Stimulated activated CD4-positive, alpha-beta T cell treated with anti-CD3 and anti-CD28 coated beads, TNF-alpha, amount 100 ng/mL, for 48 hours (primary cell): ENCODE results near the gene CNPY1.

Source experiments
- DNase-seq, 3 donors: peaks; one replicate each; pipeline ENCODE4 v3.0.0-alpha.2; 2020; ENCODE audit warnings: low read depth in 3 of 3

Gene CNPY1

GRCh38 chr7:155512246-155512887 is 34.0 kb downstream of the CNPY1 start:
- no peak for DNase-seq

GRCh38 chr7:155511702-155511996 is 34.7 kb downstream of the CNPY1 start:
- DNase-seq = no peak

- DNase-seq = no peak
Measured at GRCh38 chr7:155510975-155511701, 35.2 kb downstream of the CNPY1 start.

GRCh38 chr7:155509725-155510551 is 36.4 kb downstream of the CNPY1 start:
- no peak for DNase-seq

- DNase-seq = no peak
Measured at GRCh38 chr7:155509359-155509724, 37.0 kb downstream of the CNPY1 start.

- no peak for DNase-seq
Measured at GRCh38 chr7:155508376-155509358, 37.7 kb downstream of the CNPY1 start.

GRCh38 chr7:155507576-155507975 is 38.8 kb downstream of the CNPY1 start:
- no peak for DNase-seq

GRCh38 chr7:155506854-155507337 is 39.5 kb downstream of the CNPY1 start:
- no peak for DNase-seq

GRCh38 chr7:155505422-155505793 is 41.0 kb downstream of the CNPY1 start:
- DNase-seq = no peak

- no peak for DNase-seq
Measured at GRCh38 chr7:155497149-155497901, 49.0 kb downstream of the CNPY1 start.

- DNase-seq = no peak
Measured at GRCh38 chr7:155496267-155497005, 49.9 kb downstream of the CNPY1 start.

- no peak for DNase-seq
Measured at GRCh38 chr7:155495440-155496248, 50.7 kb downstream of the CNPY1 start.

- DNase-seq = no peak
Measured at GRCh38 chr7:155494551-155494950, 51.8 kb downstream of the CNPY1 start.

GRCh38 chr7:155493744-155494538 is 52.4 kb downstream of the CNPY1 start:
- no peak for DNase-seq

- DNase-seq = no peak
Measured at GRCh38 chr7:155491812-155492211, 54.5 kb downstream of the CNPY1 start.

GRCh38 chr7:155490697-155491628 is 55.4 kb downstream of the CNPY1 start:
- DNase-seq = no peak
